ENCODE data around the gene SUSD4. TPM values are rescaled to one million over a fixed set of nuclear protein-coding genes. Genes with fewer than 3 reads are reported as not detected.

SUSD4 gene
- total and polyA plus RNA-seq, 2 donors (not counting 3 experiments of a cell fraction or from before 2014, with no cell fraction given) = not detected

GRCh38 chr1:223198628-223198965, 165.4 kb downstream of the SUSD4 start:
- Histone ChIP-seq H3K9me3 (replicated peaks; ENCODE audit: control insufficient read depth, insufficient read depth, low read length) (no peaks in the 10 kb centered on the region), H2AFZ (ENCODE audit: low read depth, low read length) (no peak overlapping the region), H4K20me1 (replicated peaks; ENCODE audit: control insufficient read depth, extremely low read depth, insufficient read depth, low read length) (no peaks in the 10 kb centered on the region), H3K4me3 (replicated peaks in 1 of 3; ENCODE audit: insufficient read depth in 1 of 3, low read depth in 1 of 3, low read length in 3 of 3) (no peak overlapping the region), H3K79me2 (ENCODE audit: control insufficient read depth, insufficient read depth, low read length) (no peaks in the 10 kb centered on the region), H3K9ac (replicated peaks; ENCODE audit: extremely low read depth, insufficient read depth, low read length) (no peak overlapping the region), H3K9me1 (replicated peaks; ENCODE audit: control insufficient read depth, extremely low read depth, insufficient read depth, low read length) (no peaks in the 10 kb centered on the region), H3K27ac (ENCODE audit: insufficient read depth, low read depth, low read length) (no peak overlapping the region), H3K4me2 (ENCODE audit: insufficient read depth, low read length) (no peak overlapping the region), H3K36me3 (ENCODE audit: control insufficient read depth in 2 of 2, extremely low read depth in 1 of 2, insufficient read depth in 2 of 2, low read length in 2 of 2) (no peaks in the 10 kb centered on the region), H3K27me3 (ENCODE audit: control insufficient read depth in 2 of 2, insufficient read depth in 2 of 2, low read length in 2 of 2) (no peaks in the 10 kb centered on the region), H3K4me1 (ENCODE audit: control insufficient read depth, extremely low read depth, insufficient read depth, low read length) (no peaks in the 10 kb centered on the region)
- dilution Hi-C loops (cut with MboI; ENCODE audit: extremely low pct_ligation_motif_present, low sequenced_read_pairs) = no loop called here
- BruUV-seq (replicated peaks) = no TSS peak
- intact Hi-C loops (cut with micrococcal nuclease) = no loop called here
- no peak for DNase-seq (ENCODE audit: low read depth, low spot score)
- FAIRE-seq = no peak
- TF ChIP-seq MAX (IDR thresholded peaks at IDR 0.05; ENCODE audit: insufficient read depth, insufficient read length) = no peak
- TF ChIP-seq JUN (IDR thresholded peaks at IDR 0.05; ENCODE audit: borderline replicate concordance, insufficient read depth, insufficient read length, low read depth) = no peak
- TF ChIP-seq FOS (IDR thresholded peaks at IDR 0.05; ENCODE audit: borderline replicate concordance, insufficient read depth, low read length) = no peak
- no peak for TF ChIP-seq POLR2AphosphoS5 (IDR thresholded peaks at IDR 0.05; ENCODE audit: insufficient read depth, low read depth, low read length)
- no peak for TF ChIP-seq CTCF (IDR thresholded peaks at IDR 0.05; ENCODE audit: extremely low read depth in 1 of 2, insufficient read depth in 1 of 2, low read depth in 1 of 2, low read length in 2 of 2)
- no peak for TF ChIP-seq POLR2A (IDR thresholded peaks at IDR 0.05; ENCODE audit: low read depth, low read length)
- no peak for TF ChIP-seq GATA2 (IDR thresholded peaks at IDR 0.05; ENCODE audit: insufficient read depth, insufficient read length, low read depth, low read length)
- TF ChIP-seq MYC (IDR thresholded peaks at IDR 0.05; ENCODE audit: low read depth, low read length) = no peak
- TF ChIP-seq EZH2 (IDR thresholded peaks at IDR 0.05; ENCODE audit: borderline replicate concordance, low read depth, low read length, severe bottlenecking) = no peak
- ChIA-PET POLR2A (no interaction called here), CTCF (no interaction called here)
